SU-DHL-6 (cell line): Measurements from ENCODE around the gene ARHGEF26.

ENCODE experiments used
- CTCF ChIP-seq: fragments of 200-600 bp; sonication (generic); IDR thresholded peaks from one replicate; pipeline ENCODE4 v1.5.1; 2017; ENCODE audit warnings: antibody characterized with exemption, mild to moderate bottlenecking, low read length, moderate library complexity; ENCODE audit not compliant: insufficient read depth, poor library complexity, severe bottlenecking
- EZH2phosphoT487 ChIP-seq: fragments of 200-600 bp; sonication (generic), shearing (Covaris generic); conservative IDR thresholded peaks from 2 replicates; pipeline ENCODE4 v1.6.1; 2018; ENCODE audit warnings: mild to moderate bottlenecking, antibody characterized with exemption, low read length, moderate library complexity, mixed read lengths

GRCh38 chr3:154227531-154227930 lies 106.3 kb downstream of the ARHGEF26 start:
- TF ChIP-seq CTCF = no peak
- TF ChIP-seq EZH2phosphoT487 = no peak
